ENCODE results near the gene CACNB2. TPM values are rescaled to one million over a fixed set of nuclear protein-coding genes. Genes with fewer than 3 reads are reported as not detected.
A peak's percentile ranks its signal among the peaks of the same experiment; 100 is the strongest.

Gene CACNB2
- total RNA-seq, 1 donor from 2014 or later = 16.1 TPM

- no peak for DNase-seq (ENCODE audit: low spot score)
Observed at GRCh38 chr10:18229826-18230225, 89.6 kb downstream of the CACNB2 start.

GRCh38 chr10:18230794-18231193 is 90.6 kb downstream of the CACNB2 start:
- no peak for DNase-seq (ENCODE audit: low spot score)

- no peak for DNase-seq (ENCODE audit: low spot score)
Observed at GRCh38 chr10:18231480-18231879, 91.3 kb downstream of the CACNB2 start.

- DNase-seq (ENCODE audit: low spot score) = no peak
Observed at GRCh38 chr10:18233775-18234174, 93.6 kb downstream of the CACNB2 start.

- DNase-seq (ENCODE audit: low spot score) = no peak
Observed at GRCh38 chr10:18235477-18235876, 95.3 kb downstream of the CACNB2 start.

GRCh38 chr10:18236756-18237155 is 96.5 kb downstream of the CACNB2 start:
- DNase-seq (ENCODE audit: low spot score) = no peak

- peak; percentile 65 for DNase-seq (ENCODE audit: low spot score)
Observed at GRCh38 chr10:18238870-18239485, 98.8 kb downstream of the CACNB2 start.

GRCh38 chr10:18240185-18240882 is 100.1 kb downstream of the CACNB2 start:
- no peak for DNase-seq (ENCODE audit: low spot score)

- DNase-seq (ENCODE audit: low spot score) = no peak
Observed at GRCh38 chr10:18246967-18247366, 106.7 kb downstream of the CACNB2 start.

- no peak for DNase-seq (ENCODE audit: low spot score)
Observed at GRCh38 chr10:18252086-18252485, 111.9 kb downstream of the CACNB2 start.

- no peak for DNase-seq (ENCODE audit: low spot score)
Observed at GRCh38 chr10:18254086-18254485, 113.9 kb downstream of the CACNB2 start.

GRCh38 chr10:18254692-18255091 is 114.5 kb downstream of the CACNB2 start:
- DNase-seq (ENCODE audit: low spot score) = no peak

GRCh38 chr10:18260310-18260922 is 120.2 kb downstream of the CACNB2 start:
- DNase-seq (ENCODE audit: low spot score) = no peak

- DNase-seq (ENCODE audit: low spot score) = no peak
Observed at GRCh38 chr10:18261063-18261610, 120.9 kb downstream of the CACNB2 start.

- DNase-seq (ENCODE audit: low spot score) = no peak
Observed at GRCh38 chr10:18261768-18262231, 121.6 kb downstream of the CACNB2 start.

GRCh38 chr10:18264466-18265050 is 124.3 kb downstream of the CACNB2 start:
- no peak for DNase-seq (ENCODE audit: low spot score)

- DNase-seq (ENCODE audit: low spot score) = no peak
Observed at GRCh38 chr10:18268005-18268404, 127.8 kb downstream of the CACNB2 start.

GRCh38 chr10:18271491-18271890 is 131.3 kb downstream of the CACNB2 start:
- no peak for DNase-seq (ENCODE audit: low spot score)

GRCh38 chr10:18273039-18273438 is 132.8 kb downstream of the CACNB2 start:
- no peak for DNase-seq (ENCODE audit: low spot score)

- no peak for DNase-seq (ENCODE audit: low spot score)
Observed at GRCh38 chr10:18278181-18278580, 138.0 kb downstream of the CACNB2 start.

GRCh38 chr10:18279173-18279572 is 138.9 kb downstream of the CACNB2 start:
- no peak for DNase-seq (ENCODE audit: low spot score)

GRCh38 chr10:18282094-18282493 is 141.9 kb downstream of the CACNB2 start:
- DNase-seq (ENCODE audit: low spot score) = no peak
